LHCN-M2 (cell line): Measurements from ENCODE around the gene PZP. TPM values are rescaled to one million over a fixed set of nuclear protein-coding genes. Genes with fewer than 3 reads are reported as not detected.
"Not testable (repeated sequence)": the region's sequence is repeated elsewhere in the genome, so short reads cannot be mapped to it uniquely, and the experiment has no call there.

ENCODE experiments used
- DNase-seq: peaks from one replicate; pipeline ENCODE4 v3.0.0-alpha.2; 2012; ENCODE audit warnings: low read depth
- total RNA-seq: library from RNA; depleted of rRNA; stranded (reverse); fragments of >200 nt; gene quantifications from 2 replicates; pipeline ENCODE4 v1.2.3, GENCODE V29; 2014

Gene PZP
- total RNA-seq, 1 experiment from 2014 or later, result not detected

GRCh38 chr12:9184276-9184675 lies 23.9 kb downstream of the PZP start:
- DNase-seq, result no peak

- no peak for DNase-seq
These were observed 27.4 kb downstream of the PZP start for GRCh38 chr12:9180810-9181209.

- DNase-seq, result no peak
These were observed 28.4 kb downstream of the PZP start for GRCh38 chr12:9179781-9180180.

GRCh38 chr12:9169979-9170634 lies 38.1 kb downstream of the PZP start:
- no peak for DNase-seq

GRCh38 chr12:9167345-9167744 lies 40.9 kb downstream of the PZP start:
- DNase-seq, result not testable (repeated sequence)

- no peak for DNase-seq
These were observed 44.8 kb downstream of the PZP start for GRCh38 chr12:9163392-9163791.

GRCh38 chr12:9156119-9156518 lies 52.1 kb downstream of the PZP start:
- no peak for DNase-seq

GRCh38 chr12:9149372-9149771 lies 58.8 kb downstream of the PZP start:
- no peak for DNase-seq

- DNase-seq, result no peak
These were observed 59.3 kb downstream of the PZP start for GRCh38 chr12:9148926-9149325.

- no peak for DNase-seq
These were observed 60.7 kb downstream of the PZP start for GRCh38 chr12:9147461-9147860.

- no peak for DNase-seq
These were observed 63.5 kb downstream of the PZP start for GRCh38 chr12:9144730-9145106.

- DNase-seq, result no peak
These were observed 64.1 kb downstream of the PZP start for GRCh38 chr12:9143929-9144729.

GRCh38 chr12:9143137-9143536 lies 65.1 kb downstream of the PZP start:
- DNase-seq, result no peak

- DNase-seq, result not testable (repeated sequence)
These were observed 68.5 kb downstream of the PZP start for GRCh38 chr12:9139588-9140290.

- DNase-seq, result no peak
These were observed 72.3 kb downstream of the PZP start for GRCh38 chr12:9135903-9136310.

- DNase-seq, result peak; percentile 17
These were observed 73.1 kb downstream of the PZP start for GRCh38 chr12:9134981-9135628.

- peak; percentile 19 for DNase-seq
These were observed 74.8 kb downstream of the PZP start for GRCh38 chr12:9133216-9133916.

- peak; percentile 33 for DNase-seq
These were observed 76.1 kb downstream of the PZP start for GRCh38 chr12:9132008-9132535.

GRCh38 chr12:9130244-9130643 lies 78.0 kb downstream of the PZP start:
- no peak for DNase-seq

GRCh38 chr12:9127936-9128663 lies 80.1 kb downstream of the PZP start:
- no peak for DNase-seq
